IPS-15b (cell line): ENCODE measurements around the gene MAP3K12.
"Not testable (repeated sequence)": the region's sequence is repeated elsewhere in the genome, so short reads cannot be mapped to it uniquely, and the experiment has no call there.

ENCODE experiments used
- H3K27me3 ChIP-seq: one replicate; pipeline ENCODE4 v1.6.1; 2013; ENCODE audit warnings: low read length; ENCODE audit not compliant: control insufficient read depth, insufficient read depth
- H3K36me3 ChIP-seq: one replicate; pipeline ENCODE4 v1.6.1; 2013; ENCODE audit warnings: low read length; ENCODE audit not compliant: control insufficient read depth, insufficient read depth
- H3K4me1 ChIP-seq: one replicate; pipeline ENCODE4 v1.6.1; 2013; ENCODE audit warnings: mild to moderate bottlenecking, low read length; ENCODE audit not compliant: control insufficient read depth, insufficient read depth
- H3K4me3 ChIP-seq: one replicate; pipeline ENCODE4 v1.5.1; 2013; ENCODE audit warnings: low read depth, low read length
- H3K9ac ChIP-seq: one replicate; pipeline ENCODE4 v1.6.1; 2013; ENCODE audit warnings: low read depth, mild to moderate bottlenecking, low read length
- H3K9me3 ChIP-seq: one replicate; pipeline ENCODE4 v1.6.1; 2013; ENCODE audit warnings: mild to moderate bottlenecking, low read length; ENCODE audit not compliant: control insufficient read depth, insufficient read depth

Gene MAP3K12

GRCh38 chr12:53456654-53457366, 42.4 kb downstream of the MAP3K12 start:
- Histone ChIP-seq H3K4me3 (no peak overlapping the region), H3K9me3 (no peaks in the 10 kb centered on the region), H3K27me3 (no peaks in the 10 kb centered on the region), H3K4me1 (peaks cover 15% of the 10 kb centered on the region), H3K36me3 (peaks cover 63% of the 10 kb centered on the region), H3K9ac (no peak overlapping the region)

- Histone ChIP-seq H3K9me3 (no peaks in the 10 kb centered on the region), H3K9ac (no peak overlapping the region), H3K36me3 (peaks cover 43% of the 10 kb centered on the region), H3K4me1 (peaks cover 8% of the 10 kb centered on the region), H3K27me3 (no peaks in the 10 kb centered on the region), H3K4me3 (peak overlapping the region; percentile 2)
Measured at GRCh38 chr12:53454707-53455106, 44.6 kb downstream of the MAP3K12 start.

GRCh38 chr12:53453953-53454640, 45.2 kb downstream of the MAP3K12 start:
- Histone ChIP-seq H3K36me3 (peaks cover 37% of the 10 kb centered on the region), H3K4me1 (peaks cover 8% of the 10 kb centered on the region), H3K9ac (no peak overlapping the region), H3K27me3 (no peaks in the 10 kb centered on the region), H3K9me3 (no peaks in the 10 kb centered on the region), H3K4me3 (peak overlapping the region; percentile 90)

- Histone ChIP-seq H3K9ac (peak overlapping the region; percentile 97), H3K27me3 (no peaks in the 10 kb centered on the region), H3K4me3 (peak overlapping the region; percentile 90), H3K9me3 (no peaks in the 10 kb centered on the region), H3K36me3 (peaks cover 31% of the 10 kb centered on the region), H3K4me1 (peaks cover 8% of the 10 kb centered on the region)
Measured at GRCh38 chr12:53452159-53453077, 46.8 kb downstream of the MAP3K12 start.

GRCh38 chr12:53451661-53452158, 47.5 kb downstream of the MAP3K12 start, which contains the start of gene PCBP2:
Gene PCBP2, plus strand, starts transcription at chr12:53452102. Its CDS starts 2,699 bp downstream, at chr12:53454801.
- Histone ChIP-seq H3K9me3 (no peaks in the 10 kb centered on the region), H3K27me3 (no peaks in the 10 kb centered on the region), H3K9ac (peak within 1 kb of the TSS; percentile 97), H3K4me1 (peaks cover 8% of the 10 kb centered on the region), H3K36me3 (peaks cover 24% of the 10 kb centered on the region), H3K4me3 (peak within 1 kb of the TSS; percentile 90)

GRCh38 chr12:53450936-53451335, 48.3 kb downstream of the MAP3K12 start:
- no peak overlapping the region for H3K9ac ChIP-seq
- H3K36me3 ChIP-seq: peaks cover 17% of the 10 kb centered on the region
- H3K9me3 ChIP-seq: no peaks in the 10 kb centered on the region
- peaks cover 8% of the 10 kb centered on the region for H3K4me1 ChIP-seq
- no peak overlapping the region for H3K4me3 ChIP-seq
- no peaks in the 10 kb centered on the region for H3K27me3 ChIP-seq

- not testable (repeated sequence) for H3K4me3 ChIP-seq, H3K27me3 ChIP-seq, H3K9ac ChIP-seq, H3K9me3 ChIP-seq, H3K36me3 ChIP-seq, H3K4me1 ChIP-seq
Measured at GRCh38 chr12:53444593-53445325, 54.5 kb downstream of the MAP3K12 start.

- Histone ChIP-seq H3K4me3 (no peak overlapping the region), H3K9ac (no peak overlapping the region), H3K9me3 (no peaks in the 10 kb centered on the region), H3K36me3 (peaks cover 6% of the 10 kb centered on the region), H3K27me3 (no peaks in the 10 kb centered on the region), H3K4me1 (no peaks in the 10 kb centered on the region)
Measured at GRCh38 chr12:53443955-53444354, 55.3 kb downstream of the MAP3K12 start.

- no peaks in the 10 kb centered on the region for H3K9me3 ChIP-seq
- H3K4me1 ChIP-seq: no peaks in the 10 kb centered on the region
- H3K9ac ChIP-seq: peak within 1 kb of the TSS; percentile 94
- H3K4me3 ChIP-seq: peak within 1 kb of the TSS; percentile 84
- no peaks in the 10 kb centered on the region for H3K27me3 ChIP-seq
- peaks cover 6% of the 10 kb centered on the region for H3K36me3 ChIP-seq
Measured at GRCh38 chr12:53441040-53441833, 58.0 kb downstream of the MAP3K12 start, which contains the start of gene PRR13. Gene PRR13, plus strand, starts transcription at chr12:53441734. Its CDS starts 981 bp downstream, at chr12:53442715.

- not testable (repeated sequence) for H3K9ac ChIP-seq, H3K36me3 ChIP-seq, H3K9me3 ChIP-seq, H3K27me3 ChIP-seq, H3K4me3 ChIP-seq, H3K4me1 ChIP-seq
Measured at GRCh38 chr12:53439582-53439981, 59.7 kb downstream of the MAP3K12 start.
